GM12878 (cell line): ENCODE results near the gene HMX2. TPM values are rescaled to one million over a fixed set of nuclear protein-coding genes. Genes with fewer than 3 reads are reported as not detected.

Experiments used
- BCL3 ChIP-seq: IDR thresholded peaks from 2 replicates; pipeline ENCODE4 v1.6.1; 2011; ENCODE audit warnings: borderline replicate concordance, low read depth, mild to moderate bottlenecking, moderate library complexity, low read length; ENCODE audit not compliant: insufficient read depth, poor library complexity, severe bottlenecking
- HDAC6 ChIP-seq: fragments of 200-600 bp; sonication (generic); IDR thresholded peaks from one replicate; pipeline ENCODE4 v1.8.0; 2017; ENCODE audit warnings: antibody characterized with exemption; ENCODE audit not compliant: unreplicated experiment
- POLR2AphosphoS2 ChIP-seq: IDR thresholded peaks from 2 replicates; pipeline ENCODE4 v1.6.1; 2011; ENCODE audit warnings: low read depth, mild to moderate bottlenecking, low read length, improper control_type of control experiment, moderate library complexity
- TBL1XR1 ChIP-seq: IDR thresholded peaks from 2 replicates; pipeline ENCODE4 v1.6.1; 2012; ENCODE audit warnings: low read depth, low read length, improper control_type of control experiment
- polyA plus RNA-seq, 11 experiments: library from polyadenylated mRNA; depleted of rRNA in 4 of 11; unstranded in 6 of 11; stranded (reverse) in 5 of 11; fragments of >200 nt; fragmentation: Nextera tagmentation in 4 of 11; fragmentation: Illumina TruSeq in 1 of 11; extraction: Ambion mirVana in 4 of 11; extraction: Trizol in 1 of 11; gene quantifications; 1 replicate in 1 of 11; 2 replicates in 10 of 11; pipeline versions ENCODE4 v1.2.1 to v1.2.3, GENCODE V29; 2011 to 2016; ENCODE audit warnings: inconsistent platforms in 2 of 11, missing spikeins in 2 of 11, low read depth in 1 of 11
- total RNA-seq, 4 experiments: library from RNA; depleted of rRNA in 3 of 4; stranded (reverse); fragments of >200 nt in 3 of 4; fragmentation: Illumina TruSeq in 1 of 4; extraction: Trizol in 1 of 4; gene quantifications; 2 replicates each; pipeline versions ENCODE4 v1.2.1 to v1.2.3, GENCODE V29; 2013 to 2021

HMX2 gene
- total and polyA plus RNA-seq, 10 of the 15 experiments (the other 5 are each of a cell fraction or from before 2014, with no cell fraction given): 1.4 to 31.3 (median 16.8) TPM; not detected in 1

- TF ChIP-seq BCL3 (no peak), HDAC6 (no peak), POLR2AphosphoS2 (no peak), TBL1XR1 (no peak)
- TF ChIP-seq, all 136 proteins: peak for 0
Observed at GRCh38 chr10:123194056-123194455, 46.1 kb downstream of the HMX2 start (continued).

Other genes starting within 250 kb of the HMX2 start
- gene FAM24A, start 237.5 kb upstream of the HMX2 start, total RNA-seq (2014; rRNA removed): not detected in 2 replicates
- gene FAM24A, start 237.5 kb upstream of the HMX2 start, total RNA-seq (2014; rRNA removed; fragmentation: Illumina TruSeq; extraction: Trizol): not detected in 2 replicates
- gene FAM24A, start 237.5 kb upstream of the HMX2 start, total RNA-seq (2021): not detected in 2 replicates
- not detected in 2 replicates for gene FAM24A, start 237.5 kb upstream of the HMX2 start, polyA plus RNA-seq (2011; rRNA removed)
- not detected in 2 replicates for gene FAM24A, start 237.5 kb upstream of the HMX2 start, polyA plus RNA-seq (2014; fragmentation: Illumina TruSeq; extraction: Trizol)
- not detected for gene FAM24A, start 237.5 kb upstream of the HMX2 start, polyA plus RNA-seq (2014; fragmentation: Nextera tagmentation; extraction: Ambion mirVana)
- not detected in 2 replicates for gene FAM24A, start 237.5 kb upstream of the HMX2 start, polyA plus RNA-seq (2014; rRNA removed)
- gene FAM24A, start 237.5 kb upstream of the HMX2 start, polyA plus RNA-seq (2016; fragmentation: Nextera tagmentation; extraction: Ambion mirVana): not detected
- 7.9 and 9.9 TPM in 2 replicates for gene C10orf88, start 193.9 kb upstream of the HMX2 start, total RNA-seq (2014; rRNA removed)
- 9.1 and 10.7 TPM in 2 replicates for gene C10orf88, start 193.9 kb upstream of the HMX2 start, total RNA-seq (2014; rRNA removed; fragmentation: Illumina TruSeq; extraction: Trizol)
- gene C10orf88, start 193.9 kb upstream of the HMX2 start, total RNA-seq (2021): 6.8 and 10.9 TPM in 2 replicates
- gene C10orf88, start 193.9 kb upstream of the HMX2 start, polyA plus RNA-seq (2011; rRNA removed): 9.1 and 12.3 TPM in 2 replicates
- gene C10orf88, start 193.9 kb upstream of the HMX2 start, polyA plus RNA-seq (2014; fragmentation: Illumina TruSeq; extraction: Trizol): 11.3 and 12.5 TPM in 2 replicates
- 1 to 10 TPM; 4.7 to 4.8 TPM for gene C10orf88, start 193.9 kb upstream of the HMX2 start, polyA plus RNA-seq (2014; fragmentation: Nextera tagmentation; extraction: Ambion mirVana)
- 7.5 and 7.7 TPM in 2 replicates for gene C10orf88, start 193.9 kb upstream of the HMX2 start, polyA plus RNA-seq (2014; rRNA removed)
- gene C10orf88, start 193.9 kb upstream of the HMX2 start, polyA plus RNA-seq (2016; fragmentation: Nextera tagmentation; extraction: Ambion mirVana): 10 to 100 TPM; 10.2 to 12.0 TPM
- gene PSTK, start 167.7 kb upstream of the HMX2 start, total RNA-seq (2014; rRNA removed): 2.3 TPM in 2 replicates
- gene PSTK, start 167.7 kb upstream of the HMX2 start, total RNA-seq (2014; rRNA removed; fragmentation: Illumina TruSeq; extraction: Trizol): 3.2 TPM in 2 replicates
- gene PSTK, start 167.7 kb upstream of the HMX2 start, total RNA-seq (2021): 3.2 TPM in 2 replicates
- 5.6 and 8.0 TPM in 2 replicates for gene PSTK, start 167.7 kb upstream of the HMX2 start, polyA plus RNA-seq (2011; rRNA removed)
- gene PSTK, start 167.7 kb upstream of the HMX2 start, polyA plus RNA-seq (2014; fragmentation: Illumina TruSeq; extraction: Trizol): 3.5 and 3.6 TPM in 2 replicates
- gene PSTK, start 167.7 kb upstream of the HMX2 start, polyA plus RNA-seq (2014; fragmentation: Nextera tagmentation; extraction: Ambion mirVana): 1 to 10 TPM; 1.8 to 3.3 TPM
- gene PSTK, start 167.7 kb upstream of the HMX2 start, polyA plus RNA-seq (2014; rRNA removed): 4.6 and 4.8 TPM in 2 replicates
- 1 to 10 TPM; 7.0 to 7.1 TPM for gene PSTK, start 167.7 kb upstream of the HMX2 start, polyA plus RNA-seq (2016; fragmentation: Nextera tagmentation; extraction: Ambion mirVana)
- gene IKZF5, start 139.3 kb upstream of the HMX2 start, total RNA-seq (2014; rRNA removed): 5.3 TPM in 2 replicates
- gene IKZF5, start 139.3 kb upstream of the HMX2 start, total RNA-seq (2014; rRNA removed; fragmentation: Illumina TruSeq; extraction: Trizol): 6.5 and 7.3 TPM in 2 replicates
- gene IKZF5, start 139.3 kb upstream of the HMX2 start, total RNA-seq (2021): 13.7 and 16.1 TPM in 2 replicates
- 12.5 and 15.6 TPM in 2 replicates for gene IKZF5, start 139.3 kb upstream of the HMX2 start, polyA plus RNA-seq (2011; rRNA removed)
- 15.6 and 18.6 TPM in 2 replicates for gene IKZF5, start 139.3 kb upstream of the HMX2 start, polyA plus RNA-seq (2014; fragmentation: Illumina TruSeq; extraction: Trizol)
- 10 to 100 TPM in 1 of 2 experiments, 1 to 10 TPM in 1; 6.8 to 11.2 TPM for gene IKZF5, start 139.3 kb upstream of the HMX2 start, polyA plus RNA-seq (2014; fragmentation: Nextera tagmentation; extraction: Ambion mirVana)
- 7.4 and 11.2 TPM in 2 replicates for gene IKZF5, start 139.3 kb upstream of the HMX2 start, polyA plus RNA-seq (2014; rRNA removed)
- gene IKZF5, start 139.3 kb upstream of the HMX2 start, polyA plus RNA-seq (2016; fragmentation: Nextera tagmentation; extraction: Ambion mirVana): 10 to 100 TPM; 20.5 to 23.2 TPM
- 10.8 and 13.5 TPM in 2 replicates for gene ACADSB, start 139.1 kb upstream of the HMX2 start, total RNA-seq (2014; rRNA removed)
- gene ACADSB, start 139.1 kb upstream of the HMX2 start, total RNA-seq (2014; rRNA removed; fragmentation: Illumina TruSeq; extraction: Trizol): 12.1 and 12.2 TPM in 2 replicates
- 23.5 and 24.0 TPM in 2 replicates for gene ACADSB, start 139.1 kb upstream of the HMX2 start, total RNA-seq (2021)
- gene ACADSB, start 139.1 kb upstream of the HMX2 start, polyA plus RNA-seq (2011; rRNA removed): 18.8 and 33.7 TPM in 2 replicates
- gene ACADSB, start 139.1 kb upstream of the HMX2 start, polyA plus RNA-seq (2014; fragmentation: Illumina TruSeq; extraction: Trizol): 18.9 and 25.9 TPM in 2 replicates
- gene ACADSB, start 139.1 kb upstream of the HMX2 start, polyA plus RNA-seq (2014; fragmentation: Nextera tagmentation; extraction: Ambion mirVana): 10 to 100 TPM; 10.9 to 11.3 TPM
- 10.8 and 14.1 TPM in 2 replicates for gene ACADSB, start 139.1 kb upstream of the HMX2 start, polyA plus RNA-seq (2014; rRNA removed)
- 10 to 100 TPM; 15.9 to 17.4 TPM for gene ACADSB, start 139.1 kb upstream of the HMX2 start, polyA plus RNA-seq (2016; fragmentation: Nextera tagmentation; extraction: Ambion mirVana)
- 29.6 and 32.8 TPM in 2 replicates for gene HMX3, start 12.2 kb upstream of the HMX2 start, total RNA-seq (2014; rRNA removed)
- 3.5 and 4.8 TPM in 2 replicates for gene HMX3, start 12.2 kb upstream of the HMX2 start, total RNA-seq (2014; rRNA removed; fragmentation: Illumina TruSeq; extraction: Trizol)
- 54.6 and 60.5 TPM in 2 replicates for gene HMX3, start 12.2 kb upstream of the HMX2 start, total RNA-seq (2021)
- gene HMX3, start 12.2 kb upstream of the HMX2 start, polyA plus RNA-seq (2011; rRNA removed): 0.19 and 0.65 TPM in 2 replicates
- gene HMX3, start 12.2 kb upstream of the HMX2 start, polyA plus RNA-seq (2014; fragmentation: Illumina TruSeq; extraction: Trizol): 0.27 and 0.63 TPM in 2 replicates
- not detected for gene HMX3, start 12.2 kb upstream of the HMX2 start, polyA plus RNA-seq (2014; fragmentation: Nextera tagmentation; extraction: Ambion mirVana)
- gene HMX3, start 12.2 kb upstream of the HMX2 start, polyA plus RNA-seq (2014; rRNA removed): 34.3 and 38.6 TPM in 2 replicates
- 10 to 100 TPM; 14.0 to 16.6 TPM for gene HMX3, start 12.2 kb upstream of the HMX2 start, polyA plus RNA-seq (2016; fragmentation: Nextera tagmentation; extraction: Ambion mirVana)
- gene BUB3, start 6.3 kb downstream of the HMX2 start, total RNA-seq (2014; rRNA removed): 471 and 555 TPM in 2 replicates
- gene BUB3, start 6.3 kb downstream of the HMX2 start, total RNA-seq (2014; rRNA removed; fragmentation: Illumina TruSeq; extraction: Trizol): 248 and 262 TPM in 2 replicates
- gene BUB3, start 6.3 kb downstream of the HMX2 start, total RNA-seq (2021): 252 and 260 TPM in 2 replicates
- 312 and 334 TPM in 2 replicates for gene BUB3, start 6.3 kb downstream of the HMX2 start, polyA plus RNA-seq (2011; rRNA removed)
- 228 and 312 TPM in 2 replicates for gene BUB3, start 6.3 kb downstream of the HMX2 start, polyA plus RNA-seq (2014; fragmentation: Illumina TruSeq; extraction: Trizol)
- gene BUB3, start 6.3 kb downstream of the HMX2 start, polyA plus RNA-seq (2014; fragmentation: Nextera tagmentation; extraction: Ambion mirVana): 1,000 to 10,000 TPM in 1 of 2 experiments, 100 to 1,000 TPM in 1; 648 to 1,126 TPM
- 395 and 513 TPM in 2 replicates for gene BUB3, start 6.3 kb downstream of the HMX2 start, polyA plus RNA-seq (2014; rRNA removed)
- gene BUB3, start 6.3 kb downstream of the HMX2 start, polyA plus RNA-seq (2016; fragmentation: Nextera tagmentation; extraction: Ambion mirVana): 100 to 1,000 TPM; 487 to 530 TPM